ENCODE data around the gene ITGAX.

GRCh38 chr16:31421587-31421986 is 66.6 kb downstream of the ITGAX start:
- TF ChIP-seq POLR2A (IDR thresholded peaks at IDR 0.05) (no peak), CTCF (IDR thresholded peaks at IDR 0.05 in 4 of 5, conservative IDR thresholded peaks at IDR 0.05 in 1 of 5) (no peak)

All from gastrocnemius medialis (tissue), 4 donors.